Keratinocyte (primary cell): ENCODE results near the gene SMIM22. TPM values are rescaled to one million over a fixed set of nuclear protein-coding genes. Genes with fewer than 3 reads are reported as not detected.

ENCODE experiments used
- DNase-seq: peaks from one replicate; pipeline ENCODE4 v3.0.0-alpha.2; 2011; ENCODE audit warnings: low read depth, missing footprints, low spot score
- FAIRE-seq: peaks from 2 replicates; lab custom pipeline; 2011; peaks lifted over from hg19 to GRCh38; lab: Jason Lieb, UNC
- H2AFZ ChIP-seq: 2 replicates; pipeline ENCODE4 v1.6.0; 2012; ENCODE audit warnings: low read length, control low read depth, inconsistent platforms; ENCODE audit not compliant: control insufficient read depth
- H3K27ac ChIP-seq: 2 replicates; pipeline ENCODE4 v1.5.1; 2011; ENCODE audit warnings: low read length; ENCODE audit not compliant: control insufficient read depth, insufficient read depth
- H3K27me3 ChIP-seq: 3 replicates; pipeline ENCODE4 v1.6.0; 2011; ENCODE audit warnings: low read length; ENCODE audit not compliant: control insufficient read depth, insufficient read depth; ENCODE audit errors: extremely low read depth
- H3K36me3 ChIP-seq, 2 experiments: 2 replicates in 1 of 2; 3 replicates in 1 of 2; pipeline ENCODE4 v1.5.1; 2011; ENCODE audit warnings: low read length in 2 of 2, mild to moderate bottlenecking in 1 of 2; ENCODE audit not compliant: control insufficient read depth in 2 of 2, insufficient read depth in 2 of 2; ENCODE audit errors: extremely low read depth in 1 of 2
- H3K4me1 ChIP-seq: 3 replicates; pipeline ENCODE4 v1.5.1; 2011; ENCODE audit warnings: low read length; ENCODE audit not compliant: control insufficient read depth, insufficient read depth; ENCODE audit errors: extremely low read depth
- H3K4me2 ChIP-seq: 3 replicates; pipeline ENCODE4 v1.6.0; 2011; ENCODE audit warnings: low read depth, low read length; ENCODE audit not compliant: control insufficient read depth, insufficient read depth; ENCODE audit errors: extremely low read depth
- H3K4me3 ChIP-seq, 3 experiments: fragments of 200-600 bp in 1 of 3; sonication (generic) in 1 of 3; 2 replicates in 2 of 3; 3 replicates in 1 of 3; pipeline ENCODE4 v1.5.1; 2011 to 2016; ENCODE audit warnings: low read length in 3 of 3, mild to moderate bottlenecking in 3 of 3, control low read depth in 2 of 3, inconsistent platforms in 1 of 3, low read depth in 1 of 3, mixed read lengths in 1 of 3, mixed run types in 1 of 3, moderate library complexity in 1 of 3; ENCODE audit not compliant: control insufficient read depth in 2 of 3, insufficient read depth in 2 of 3; ENCODE audit errors: extremely low read depth in 1 of 3
- H3K79me2 ChIP-seq: 2 replicates; pipeline ENCODE4 v1.6.0; 2012; ENCODE audit warnings: low read length; ENCODE audit not compliant: control insufficient read depth, insufficient read depth
- H3K9ac ChIP-seq: 3 replicates; pipeline ENCODE4 v1.6.0; 2011; ENCODE audit warnings: low read length; ENCODE audit not compliant: control insufficient read depth, insufficient read depth; ENCODE audit errors: extremely low read depth
- H3K9me1 ChIP-seq: 3 replicates; pipeline ENCODE4 v1.6.0; 2011; ENCODE audit warnings: low read length; ENCODE audit not compliant: control insufficient read depth, insufficient read depth; ENCODE audit errors: extremely low read depth
- H3K9me3 ChIP-seq: 2 replicates; pipeline ENCODE4 v1.5.1; 2012; ENCODE audit warnings: low read depth, low read length; ENCODE audit not compliant: control insufficient read depth
- H4K20me1 ChIP-seq: 3 replicates; pipeline ENCODE4 v1.6.0; 2011; ENCODE audit warnings: low read length; ENCODE audit not compliant: control insufficient read depth, insufficient read depth; ENCODE audit errors: extremely low read depth
- CTCF ChIP-seq, 3 experiments: IDR thresholded peaks in 1 of 3; conservative IDR thresholded peaks in 1 of 3; optimal IDR thresholded peaks in 1 of 3; 2 replicates in 2 of 3; 3 replicates in 1 of 3; pipeline versions ENCODE3 to v1.5.1; 2011; ENCODE audit warnings: low read length in 3 of 3, mild to moderate bottlenecking in 3 of 3, moderate library complexity in 2 of 3, control low read depth in 1 of 3, inconsistent platforms in 1 of 3; ENCODE audit not compliant: insufficient read depth in 2 of 3; ENCODE audit errors: extremely low read depth in 1 of 3
- EZH2 ChIP-seq: IDR thresholded peaks from one replicate; pipeline ENCODE4 v1.6.1; 2012; ENCODE audit warnings: inconsistent platforms, mild to moderate bottlenecking, low read length, moderate library complexity
- dilution Hi-C: fragments of 300-500 bp; cut with MboI; formaldehyde crosslinking; loops from one replicate; pipeline ENCODE4 v1.7.0; 2020; ENCODE audit warnings: low sequenced_read_pairs; ENCODE audit not compliant: extremely low pct_ligation_motif_present
- polyA plus RNA-seq, 5 experiments: library from polyadenylated mRNA; depleted of rRNA in 3 of 5; stranded (reverse) in 3 of 5; stranded (forward) in 1 of 5; unstranded in 1 of 5; fragments of >200 nt; gene quantifications; 1 replicate in 1 of 5; 2 replicates in 3 of 5; 3 replicates in 1 of 5; pipeline versions ENCODE4 v1.2.1 to v1.2.3, GENCODE V29; 2011 to 2012; ENCODE audit warnings: missing spikeins in 2 of 5, low read depth in 1 of 5, low replicate concordance in 1 of 5

Gene SMIM22
- polyA plus RNA-seq, 1 donor (not counting 4 experiments of a cell fraction or from before 2014, with no cell fraction given): 10.6 TPM

- no peak within 1 kb of the TSS for H3K4me3 ChIP-seq
- H3K9me3 ChIP-seq: no peaks in the 10 kb centered on the region
- no peaks in the 10 kb centered on the region for H3K9me1 ChIP-seq
- H3K9ac ChIP-seq: no peak within 1 kb of the TSS
- no peaks in the 10 kb centered on the region for H3K27me3 ChIP-seq
- H3K4me2 ChIP-seq: no peak within 1 kb of the TSS
- dilution Hi-C loops: no loop called here
- no peaks in the 10 kb centered on the region for H3K79me2 ChIP-seq
- FAIRE-seq (no peak), DNase-seq (no peak)
- no peaks in the 10 kb centered on the region for H4K20me1 ChIP-seq
- H3K36me3 ChIP-seq: no peaks in the 10 kb centered on the region
- TF ChIP-seq CTCF (optimal IDR thresholded peaks at IDR 0.05 in 1 of 3, IDR thresholded peaks at IDR 0.05 in 1 of 3, conservative IDR thresholded peaks at IDR 0.05 in 1 of 3; ENCODE audit: extremely low read depth in 1 of 3, insufficient read depth in 2 of 3, low read length in 3 of 3) (no peak), EZH2 (no peak)
- no peak within 1 kb of the TSS for H2AFZ ChIP-seq
- H3K4me1 ChIP-seq: peaks cover 2% of the 10 kb centered on the region
- H3K27ac ChIP-seq: no peak within 1 kb of the TSS
Measured at GRCh38 chr16:4787627-4788482, 7.3 kb upstream of the SMIM22 start, which contains the start of gene SEPTIN12. SEPTIN12 (minus strand) TSS chr16:4788345; CDS start chr16:4787645, 700 bp downstream.

- dilution Hi-C loops: no loop called here
- Histone ChIP-seq H3K9me3 (no peaks in the 10 kb centered on the region), H3K4me3 (no peak overlapping the region), H3K27ac (no peak overlapping the region), H4K20me1 (no peaks in the 10 kb centered on the region), H3K9ac (no peak overlapping the region), H3K79me2 (no peaks in the 10 kb centered on the region), H3K36me3 (no peaks in the 10 kb centered on the region), H3K4me2 (no peak overlapping the region), H3K9me1 (no peaks in the 10 kb centered on the region), H3K4me1 (peaks cover 2% of the 10 kb centered on the region), H3K27me3 (no peaks in the 10 kb centered on the region), H2AFZ (no peak overlapping the region)
- DNase-seq: no peak
- TF ChIP-seq CTCF (optimal IDR thresholded peaks at IDR 0.05 in 1 of 3, IDR thresholded peaks at IDR 0.05 in 1 of 3, conservative IDR thresholded peaks at IDR 0.05 in 1 of 3; ENCODE audit: extremely low read depth in 1 of 3, insufficient read depth in 2 of 3, low read length in 3 of 3) (no peak), EZH2 (no peak)
- no peak for FAIRE-seq
Measured at GRCh38 chr16:4788489-4788889, 6.7 kb upstream of the SMIM22 start.
